Panc1 (cell line): ENCODE data around the gene NKAIN2. TPM values are rescaled to one million over a fixed set of nuclear protein-coding genes. Genes with fewer than 3 reads are reported as not detected.

Source experiments
- ATAC-seq: fragments of 200-7000 bp; cut with Tn5 transposase; 2 replicates; pipeline ENCODE4 v1.9.1; 2020; ENCODE audit warnings: mild to moderate bottlenecking, moderate library complexity
- BruUV-seq: library from RNA; stranded (reverse); fragments of 400-500 nt; replicated peaks from 2 replicates; lab custom pipeline; 2021; lab: Mats Ljungman, UMichigan
- CTCF ChIA-PET: fragments of 300-600 bp; sonication (Branson Sonifier 250); formaldehyde crosslinking; loops from one replicate; lab custom pipeline; 2022; ENCODE audit warnings: antibody characterized with exemption; lab: Charles Lee
- POLR2A ChIA-PET: fragments of 300-600 bp; sonication (Branson Sonifier 250); formaldehyde crosslinking; loops from one replicate; lab custom pipeline; 2022; ENCODE audit warnings: antibody characterized with exemption; lab: Charles Lee
- DNase-seq: peaks from one replicate; pipeline ENCODE4 v3.0.0-alpha.2; 2010; ENCODE audit warnings: low read depth, low spot score
- H3K27ac ChIP-seq: 2 replicates; pipeline ENCODE4 v1.5.1; 2011; ENCODE audit warnings: mild to moderate bottlenecking, low read length, inconsistent platforms
- H3K27me3 ChIP-seq: fragments of 200-500 bp; sonication (Bioruptor generic); 2 replicates; pipeline ENCODE4 v1.6.0; 2014; ENCODE audit warnings: low read length, inconsistent platforms; ENCODE audit not compliant: control insufficient read depth, insufficient read depth
- H3K36me3 ChIP-seq: fragments of 200-500 bp; sonication (Bioruptor generic); 2 replicates; pipeline ENCODE4 v1.5.1; 2014; ENCODE audit warnings: inconsistent platforms, mild to moderate bottlenecking, low read length, moderate library complexity; ENCODE audit not compliant: control insufficient read depth, insufficient read depth
- H3K4me1 ChIP-seq: 2 replicates; pipeline ENCODE4 v1.5.1; 2011; ENCODE audit warnings: inconsistent platforms, mild to moderate bottlenecking, low read length, moderate library complexity; ENCODE audit not compliant: control insufficient read depth, insufficient read depth
- H3K4me3 ChIP-seq, 2 experiments: 2 replicates each; pipeline ENCODE4 v1.5.1; 2011 to 2012; ENCODE audit warnings: low read depth in 2 of 2, low read length in 2 of 2, mild to moderate bottlenecking in 2 of 2, inconsistent platforms in 1 of 2, moderate library complexity in 1 of 2
- H3K9me3 ChIP-seq: fragments of 200-500 bp; sonication (Bioruptor generic); 2 replicates; pipeline ENCODE4 v1.5.1; 2014; ENCODE audit warnings: low read depth, mild to moderate bottlenecking, inconsistent platforms, low read length, moderate library complexity; ENCODE audit not compliant: control insufficient read depth, insufficient read depth
- POLR2AphosphoS5 ChIP-seq: IDR thresholded peaks from 2 replicates; pipeline ENCODE4 v1.6.1; 2012; ENCODE audit warnings: mild to moderate bottlenecking, low read depth, low read length, moderate library complexity
- SIN3A ChIP-seq: IDR thresholded peaks from 2 replicates; pipeline ENCODE4 v1.6.1; 2012; ENCODE audit warnings: low read depth, mild to moderate bottlenecking, low read length, moderate library complexity, borderline replicate concordance; ENCODE audit not compliant: insufficient read depth
- TCF7L2 ChIP-seq: IDR thresholded peaks from 2 replicates; pipeline ENCODE4 v1.6.1; 2011; ENCODE audit warnings: mild to moderate bottlenecking, low read depth, low read length, inconsistent platforms
- in situ Hi-C: cut with HindIII; loops from 2 replicates; pipeline ENCODE4 v1.10.0; 2016; ENCODE audit warnings: low sequenced_read_pairs, low pct_unique_long_range_greater_than_20kb
- intact Hi-C: fragments of 100-400 bp; cut with micrococcal nuclease; formaldehyde crosslinking; loops from one replicate; pipeline ENCODE4 v1.10.0; 2022; ENCODE audit not compliant: unreplicated experiment
- total RNA-seq: library from RNA; stranded (reverse); gene quantifications from one replicate; pipeline ENCODE4 v1.2.1, GENCODE V29; 2021; ENCODE audit not compliant: unreplicated experiment
- TF ChIP-seq, protein P1 (sequence below), 2 experiments: IDR thresholded peaks; 2 replicates each; pipeline ENCODE4 v1.6.1; 2011 to 2012; ENCODE audit warnings: low read depth in 2 of 2, control low read depth in 1 of 2, low read length in 1 of 2, mild to moderate bottlenecking in 1 of 2, moderate library complexity in 1 of 2; ENCODE audit not compliant: insufficient read depth in 1 of 2
- TF ChIP-seq, protein P2 (sequence below): fragments of 450-650 bp; IDR thresholded peaks from 2 replicates; pipeline ENCODE4 v1.5.1; 2017; ENCODE audit warnings: mild to moderate bottlenecking

Gene NKAIN2
- total RNA-seq, 1 experiment from 2014 or later = 2.6 TPM

- Histone ChIP-seq H3K36me3 (no peaks in the 10 kb centered on the region), H3K27ac (no peak overlapping the region), H3K9me3 (no peaks in the 10 kb centered on the region), H3K4me1 (no peaks in the 10 kb centered on the region), H3K4me3 (no peak overlapping the region), H3K27me3 (no peaks in the 10 kb centered on the region)
- ChIA-PET POLR2A (no interaction called here), CTCF (no interaction called here)
- no peak for ATAC-seq
- no TSS peak for BruUV-seq
- in situ Hi-C loops = no loop called here
- no peak for DNase-seq
- no peak for TF ChIP-seq TCF7L2
- no peak for TF ChIP-seq SIN3A
- TF ChIP-seq, protein P1, sequence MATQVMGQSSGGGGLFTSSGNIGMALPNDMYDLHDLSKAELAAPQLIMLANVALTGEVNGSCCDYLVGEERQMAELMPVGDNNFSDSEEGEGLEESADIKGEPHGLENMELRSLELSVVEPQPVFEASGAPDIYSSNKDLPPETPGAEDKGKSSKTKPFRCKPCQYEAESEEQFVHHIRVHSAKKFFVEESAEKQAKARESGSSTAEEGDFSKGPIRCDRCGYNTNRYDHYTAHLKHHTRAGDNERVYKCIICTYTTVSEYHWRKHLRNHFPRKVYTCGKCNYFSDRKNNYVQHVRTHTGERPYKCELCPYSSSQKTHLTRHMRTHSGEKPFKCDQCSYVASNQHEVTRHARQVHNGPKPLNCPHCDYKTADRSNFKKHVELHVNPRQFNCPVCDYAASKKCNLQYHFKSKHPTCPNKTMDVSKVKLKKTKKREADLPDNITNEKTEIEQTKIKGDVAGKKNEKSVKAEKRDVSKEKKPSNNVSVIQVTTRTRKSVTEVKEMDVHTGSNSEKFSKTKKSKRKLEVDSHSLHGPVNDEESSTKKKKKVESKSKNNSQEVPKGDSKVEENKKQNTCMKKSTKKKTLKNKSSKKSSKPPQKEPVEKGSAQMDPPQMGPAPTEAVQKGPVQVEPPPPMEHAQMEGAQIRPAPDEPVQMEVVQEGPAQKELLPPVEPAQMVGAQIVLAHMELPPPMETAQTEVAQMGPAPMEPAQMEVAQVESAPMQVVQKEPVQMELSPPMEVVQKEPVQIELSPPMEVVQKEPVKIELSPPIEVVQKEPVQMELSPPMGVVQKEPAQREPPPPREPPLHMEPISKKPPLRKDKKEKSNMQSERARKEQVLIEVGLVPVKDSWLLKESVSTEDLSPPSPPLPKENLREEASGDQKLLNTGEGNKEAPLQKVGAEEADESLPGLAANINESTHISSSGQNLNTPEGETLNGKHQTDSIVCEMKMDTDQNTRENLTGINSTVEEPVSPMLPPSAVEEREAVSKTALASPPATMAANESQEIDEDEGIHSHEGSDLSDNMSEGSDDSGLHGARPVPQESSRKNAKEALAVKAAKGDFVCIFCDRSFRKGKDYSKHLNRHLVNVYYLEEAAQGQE (IDR thresholded peaks at IDR 0.05; ENCODE audit: insufficient read depth in 1 of 2, low read depth in 2 of 2, low read length in 1 of 2) = no peak
- no peak for TF ChIP-seq POLR2AphosphoS5
- TF ChIP-seq, protein P2, sequence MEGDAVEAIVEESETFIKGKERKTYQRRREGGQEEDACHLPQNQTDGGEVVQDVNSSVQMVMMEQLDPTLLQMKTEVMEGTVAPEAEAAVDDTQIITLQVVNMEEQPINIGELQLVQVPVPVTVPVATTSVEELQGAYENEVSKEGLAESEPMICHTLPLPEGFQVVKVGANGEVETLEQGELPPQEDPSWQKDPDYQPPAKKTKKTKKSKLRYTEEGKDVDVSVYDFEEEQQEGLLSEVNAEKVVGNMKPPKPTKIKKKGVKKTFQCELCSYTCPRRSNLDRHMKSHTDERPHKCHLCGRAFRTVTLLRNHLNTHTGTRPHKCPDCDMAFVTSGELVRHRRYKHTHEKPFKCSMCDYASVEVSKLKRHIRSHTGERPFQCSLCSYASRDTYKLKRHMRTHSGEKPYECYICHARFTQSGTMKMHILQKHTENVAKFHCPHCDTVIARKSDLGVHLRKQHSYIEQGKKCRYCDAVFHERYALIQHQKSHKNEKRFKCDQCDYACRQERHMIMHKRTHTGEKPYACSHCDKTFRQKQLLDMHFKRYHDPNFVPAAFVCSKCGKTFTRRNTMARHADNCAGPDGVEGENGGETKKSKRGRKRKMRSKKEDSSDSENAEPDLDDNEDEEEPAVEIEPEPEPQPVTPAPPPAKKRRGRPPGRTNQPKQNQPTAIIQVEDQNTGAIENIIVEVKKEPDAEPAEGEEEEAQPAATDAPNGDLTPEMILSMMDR = no peak
- intact Hi-C loops = no loop called here
These were observed 45.7 kb downstream of the NKAIN2 start for GRCh38 chr6:123849406-123849805.

- no peak overlapping the region for H3K27ac ChIP-seq
- no peaks in the 10 kb centered on the region for H3K4me1 ChIP-seq
- H3K27me3 ChIP-seq = no peaks in the 10 kb centered on the region
- BruUV-seq = no TSS peak
- ATAC-seq (no peak), DNase-seq (no peak)
- no peak overlapping the region for H3K4me3 ChIP-seq
- CTCF ChIA-PET = no interaction called here
- TF ChIP-seq, protein P1 (IDR thresholded peaks at IDR 0.05; ENCODE audit: insufficient read depth in 1 of 2, low read depth in 2 of 2, low read length in 1 of 2) = no peak
- TF ChIP-seq TCF7L2 = no peak
- TF ChIP-seq POLR2AphosphoS5 = no peak
- TF ChIP-seq, protein P2 = no peak
- TF ChIP-seq SIN3A = no peak
- intact Hi-C loops = no loop called here
- no peaks in the 10 kb centered on the region for H3K9me3 ChIP-seq
- H3K36me3 ChIP-seq = no peaks in the 10 kb centered on the region
- in situ Hi-C loops = no loop called here
- POLR2A ChIA-PET = no interaction called here
These were observed 46.9 kb downstream of the NKAIN2 start for GRCh38 chr6:123850555-123850954.
